HG03039 (cell line): ENCODE results near the gene HOXA7.

ENCODE experiments used
- ATAC-seq: cut with Tn5 transposase; IDR thresholded peaks from one replicate; pipeline ENCODE4 v1.9.1; 2021; ENCODE audit warnings: mild to moderate bottlenecking, moderate library complexity; ENCODE audit not compliant: unreplicated experiment

Gene HOXA7

GRCh38 chr7:27138472-27138871, 18.0 kb downstream of the HOXA7 start:
- no peak for ATAC-seq

- ATAC-seq: no peak
Observed at GRCh38 chr7:27137640-27138315, 18.7 kb downstream of the HOXA7 start.

- ATAC-seq: peak; percentile 49
Observed at GRCh38 chr7:27134392-27134791, 22.1 kb downstream of the HOXA7 start.

- ATAC-seq: no peak
Observed at GRCh38 chr7:27133409-27134231, 22.9 kb downstream of the HOXA7 start.

- ATAC-seq: no peak
Observed at GRCh38 chr7:27132978-27133377, 23.5 kb downstream of the HOXA7 start.

- ATAC-seq: no peak
Observed at GRCh38 chr7:27132214-27132613, 24.3 kb downstream of the HOXA7 start.

GRCh38 chr7:27131390-27131819, 25.1 kb downstream of the HOXA7 start:
- ATAC-seq: no peak

- ATAC-seq: no peak
Observed at GRCh38 chr7:27130540-27131389, 25.7 kb downstream of the HOXA7 start, which contains the start of gene HOXA4. TSS of gene HOXA4 (minus strand) at chr7:27130757. CDS start at chr7:27130733, 24 bp downstream.

GRCh38 chr7:27129729-27130539, 26.5 kb downstream of the HOXA7 start:
- ATAC-seq: no peak

- ATAC-seq: no peak
Observed at GRCh38 chr7:27128776-27129728, 27.4 kb downstream of the HOXA7 start.

- ATAC-seq: no peak
Observed at GRCh38 chr7:27128034-27128433, 28.4 kb downstream of the HOXA7 start.

GRCh38 chr7:27126596-27127327, 29.7 kb downstream of the HOXA7 start:
- ATAC-seq: no peak

GRCh38 chr7:27125986-27126394, 30.5 kb downstream of the HOXA7 start:
- ATAC-seq: no peak

GRCh38 chr7:27124902-27125689, 31.4 kb downstream of the HOXA7 start:
- no peak for ATAC-seq

- no peak for ATAC-seq
Observed at GRCh38 chr7:27124096-27124901, 32.2 kb downstream of the HOXA7 start.

GRCh38 chr7:27123477-27124053, 32.9 kb downstream of the HOXA7 start:
- no peak for ATAC-seq
